Natural killer cell (primary cell): ENCODE measurements around the gene BCR. TPM values are rescaled to one million over a fixed set of nuclear protein-coding genes. Genes with fewer than 3 reads are reported as not detected.

Experiments
- ATAC-seq, 3 donors: fragments of 150-1000 bp in 2 of 3; fragments of 200-7000 bp in 1 of 3; cut with Tn5 transposase; 1 replicate in 1 of 3; 2 replicates in 2 of 3; pipeline ENCODE4 v1.10.0; 2021; ENCODE audit warnings: mild to moderate bottlenecking in 2 of 3, moderate library complexity in 2 of 3
- DNase-seq, 2 donors: peaks; one replicate each; pipeline versions ENCODE4 v3.0.0 to v3.0.0-alpha.2; 2013 to 2021; ENCODE audit warnings: mixed read lengths in 1 of 2
- H3K27ac ChIP-seq: one replicate; pipeline ENCODE4 v1.5.1; 2013; ENCODE audit warnings: mild to moderate bottlenecking, low read length
- H3K27me3 ChIP-seq: one replicate; pipeline ENCODE4 v1.6.1; 2013; ENCODE audit warnings: low read length; ENCODE audit not compliant: control insufficient read depth, insufficient read depth
- H3K36me3 ChIP-seq: one replicate; pipeline ENCODE4 v1.6.1; 2013; ENCODE audit warnings: low read length; ENCODE audit not compliant: control insufficient read depth, insufficient read depth
- H3K4me1 ChIP-seq: one replicate; pipeline ENCODE4 v1.6.1; 2013; ENCODE audit warnings: low read length; ENCODE audit not compliant: control insufficient read depth, insufficient read depth
- H3K4me3 ChIP-seq: one replicate; pipeline ENCODE4 v1.5.1; 2013; ENCODE audit warnings: low read length
- H3K9me3 ChIP-seq: one replicate; pipeline ENCODE4 v1.6.1; 2013; ENCODE audit warnings: low read length; ENCODE audit not compliant: control insufficient read depth, insufficient read depth
- H3K27ac Mint-ChIP-seq, 2 donors: one replicate each; pipeline ENCODE4 v1.8.0; 2022; ENCODE audit warnings: mild to moderate bottlenecking in 2 of 2, mixed read lengths in 2 of 2, moderate library complexity in 1 of 2
- H3K27me3 Mint-ChIP-seq, 2 donors: one replicate each; pipeline ENCODE4 v1.8.0; 2022; ENCODE audit warnings: low read depth in 2 of 2, mixed read lengths in 2 of 2
- H3K36me3 Mint-ChIP-seq: one replicate; pipeline ENCODE4 v1.8.0; 2022; ENCODE audit warnings: mixed read lengths
- H3K4me1 Mint-ChIP-seq, 2 donors: one replicate each; pipeline ENCODE4 v1.8.0; 2022; ENCODE audit warnings: mixed read lengths in 2 of 2
- H3K4me3 Mint-ChIP-seq: one replicate; pipeline ENCODE4 v1.8.0; 2022; ENCODE audit warnings: mild to moderate bottlenecking, moderate library complexity, mixed read lengths
- H3K9me3 Mint-ChIP-seq, 2 donors: one replicate each; pipeline ENCODE4 v1.8.0; 2022; ENCODE audit warnings: mixed read lengths in 2 of 2
- CTCF ChIP-seq: fragments of 200-600 bp; IDR thresholded peaks from one replicate; pipeline ENCODE4 v1.8.0; 2022; ENCODE audit warnings: antibody characterized with exemption
- WGBS: methylation state at CpG from one replicate; pipeline ENCODE4 v1.1.7; 2013; ENCODE audit warnings: missing lambda C conversion rate; ENCODE audit not compliant: insufficient coverage; 5-methylcytosine and 5-hydroxymethylcytosine counted together
- intact Hi-C: fragments of 100-400 bp; cut with micrococcal nuclease; formaldehyde crosslinking; loops from one replicate; pipeline ENCODE4 v1.14.2; 2022
- total RNA-seq, 4 donors: library from RNA; stranded (reverse); fragments of 120-200 nt in 1 of 4; gene quantifications; one replicate each; pipeline versions ENCODE4 v1.2.3 to v1.2.4, GENCODE V29; 2013 to 2022

Gene BCR
- total RNA-seq, 3 donors from 2014 or later (not counting 1 experiment from before 2014, with no cell fraction given): 166 to 186 (median 167) TPM

DNA sequence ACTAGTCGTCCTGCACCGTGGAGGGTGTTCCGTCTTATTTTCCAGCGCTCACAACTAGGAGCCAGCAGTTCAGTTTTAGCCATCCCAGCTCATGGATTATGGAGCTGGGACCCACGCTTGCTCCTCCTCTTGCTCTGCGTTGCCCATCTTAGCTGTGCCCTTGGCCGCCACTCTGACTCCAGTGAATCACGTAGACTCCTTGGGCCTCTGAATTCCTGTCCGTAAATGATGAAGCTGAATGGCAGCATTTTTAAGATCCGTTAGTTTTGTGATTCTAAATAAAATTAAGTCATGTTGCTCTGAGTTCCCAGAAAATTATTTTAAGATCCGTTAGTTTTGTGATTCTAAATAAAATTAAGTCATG, 23.8 kb downstream of the BCR start:
- H3K27ac Mint-ChIP-seq: peak overlapping the region in 1 of 2 donors; percentile 27

GRCh38 chr22:23204541-23205157, 24.3 kb downstream of the BCR start:
- H3K9me3 Mint-ChIP-seq: no peaks in the 10 kb centered on the region
- H3K9me3 ChIP-seq: no peaks in the 10 kb centered on the region
- no peak for ATAC-seq
- H3K27me3 Mint-ChIP-seq: no peaks in the 10 kb centered on the region
- peaks cover 43 to 51% of the 10 kb centered on the region in 2 donors for H3K4me1 Mint-ChIP-seq
- H3K27ac Mint-ChIP-seq: no peak overlapping the region
- H3K4me3 Mint-ChIP-seq: no peak overlapping the region
- no peaks in the 10 kb centered on the region for H3K36me3 Mint-ChIP-seq
- intact Hi-C loops: no loop called here
- no peaks in the 10 kb centered on the region for H3K27me3 ChIP-seq
- 79% methylated on average over 11 of the region's 11 CpGs for WGBS
- no peak for DNase-seq
- H3K36me3 ChIP-seq: peaks cover 11% of the 10 kb centered on the region
- H3K4me1 ChIP-seq: peaks cover 8% of the 10 kb centered on the region
- H3K27ac ChIP-seq: no peak overlapping the region
- no peak overlapping the region for H3K4me3 ChIP-seq
- no peak for TF ChIP-seq CTCF

More for the DNA sequence above, 23.8 kb downstream of the BCR start:
- Histone ChIP-seq H3K4me3 (no peak overlapping the region), H3K27ac (no peak overlapping the region), H3K36me3 (peaks cover 11% of the 10 kb centered on the region), H3K9me3 (no peaks in the 10 kb centered on the region), H3K4me1 (peaks cover 12% of the 10 kb centered on the region), H3K27me3 (no peaks in the 10 kb centered on the region)
- Mint-ChIP-seq H3K36me3 (no peaks in the 10 kb centered on the region), H3K4me1 (peaks cover 43 to 57% of the 10 kb centered on the region in 2 donors), H3K9me3 (no peaks in the 10 kb centered on the region), H3K27me3 (no peaks in the 10 kb centered on the region), H3K4me3 (no peak overlapping the region)
- no peak for ATAC-seq
- TF ChIP-seq CTCF: no peak
- intact Hi-C loops: no loop called here
- DNase-seq: no peak
- 97% methylated on average over 11 of the region's 11 CpGs for WGBS

DNA sequence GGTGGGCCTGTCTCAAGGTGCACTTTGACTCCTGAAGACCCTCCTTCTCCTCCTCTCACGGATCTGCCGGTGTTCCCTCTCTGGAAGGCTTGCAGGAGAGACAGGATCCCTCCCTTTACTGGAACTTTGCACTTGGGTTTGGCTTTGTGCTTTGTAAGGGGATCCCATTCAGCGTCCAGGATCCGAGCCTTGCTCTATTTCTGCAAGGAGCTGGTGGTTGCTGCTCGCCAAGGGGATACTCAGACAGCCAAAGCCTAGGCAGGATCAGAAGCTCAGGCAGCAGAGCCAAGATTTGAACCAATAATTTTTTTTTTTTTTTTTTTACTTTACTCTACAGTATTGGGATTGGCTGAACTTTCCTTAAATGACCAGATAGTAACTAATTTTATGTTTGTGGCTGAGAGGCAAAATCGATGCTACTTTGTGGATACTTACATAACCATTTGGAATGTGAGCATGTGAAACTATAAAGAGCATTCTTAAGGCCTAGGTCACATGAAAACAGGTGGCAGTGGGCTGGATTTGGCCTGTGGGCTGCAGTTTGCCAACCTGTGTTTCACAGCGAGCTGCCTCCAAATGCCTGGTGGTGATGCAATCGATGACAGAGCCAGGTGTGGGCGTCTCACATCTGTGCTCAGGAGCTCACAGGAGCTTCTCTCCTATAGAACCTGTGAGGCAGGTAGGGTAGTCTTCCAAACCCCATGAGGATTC, 25.2 kb downstream of the BCR start:
- Histone ChIP-seq H3K27ac (no peak overlapping the region), H3K27me3 (no peaks in the 10 kb centered on the region), H3K4me1 (peaks cover 8% of the 10 kb centered on the region), H3K4me3 (no peak overlapping the region), H3K36me3 (peaks cover 11% of the 10 kb centered on the region), H3K9me3 (no peaks in the 10 kb centered on the region)
- intact Hi-C loops: no loop called here
- no peaks in the 10 kb centered on the region for H3K27me3 Mint-ChIP-seq
- DNase-seq (no peak), ATAC-seq (no peak)
- no peak overlapping the region for H3K27ac Mint-ChIP-seq
- no peak for TF ChIP-seq CTCF
- H3K4me1 Mint-ChIP-seq: peaks cover 46 to 49% of the 10 kb centered on the region in 2 donors
- H3K4me3 Mint-ChIP-seq: no peak overlapping the region
- WGBS: 96% methylated on average over 8 of the region's 9 CpGs
- no peaks in the 10 kb centered on the region for H3K9me3 Mint-ChIP-seq
- no peaks in the 10 kb centered on the region for H3K36me3 Mint-ChIP-seq
